Measurements from ENCODE around the gene BNC2. TPM values are rescaled to one million over a fixed set of nuclear protein-coding genes. Genes with fewer than 3 reads are reported as not detected.

BNC2 gene
- total RNA-seq, 2 experiments from 2014 or later: not detected

GRCh38 chr9:16611001-16611400, 259.5 kb downstream of the BNC2 start:
- ATAC-seq (ENCODE audit: poor library complexity) (no peak), DNase-seq (no peak)
- H3K9me3 Mint-ChIP-seq: peaks cover 2% of the 10 kb centered on the region
- H3K36me3 ChIP-seq (ENCODE audit: insufficient read depth, low read length): no peaks in the 10 kb centered on the region
- no peaks in the 10 kb centered on the region for H3K4me1 Mint-ChIP-seq (ENCODE audit: low read depth)
- ChIA-PET POLR2A (no interaction called here), CTCF (no interaction called here)
- peaks cover 0 to 8% of the 10 kb centered on the region in 2 experiments for H3K9me3 ChIP-seq (ENCODE audit: control insufficient read depth in 1 of 2, insufficient read depth in 1 of 2, low read length in 2 of 2)
- no peaks in the 10 kb centered on the region for H3K27me3 ChIP-seq (ENCODE audit: control insufficient read depth in 1 of 2, insufficient read depth in 2 of 2, low read length in 2 of 2)
- no peak overlapping the region for H3K27ac ChIP-seq (ENCODE audit: low read depth in 1 of 2, low read length in 2 of 2)
- no peak for TF ChIP-seq CTCF (IDR thresholded peaks at IDR 0.05)
- H3K36me3 Mint-ChIP-seq (ENCODE audit: low read depth): no peaks in the 10 kb centered on the region
- no peaks in the 10 kb centered on the region for H3K27me3 Mint-ChIP-seq
- no peak overlapping the region for H3K4me3 ChIP-seq (ENCODE audit: low read length)
- no peak overlapping the region for H3K27ac Mint-ChIP-seq
- H3K4me1 ChIP-seq (ENCODE audit: insufficient read depth, low read length): no peaks in the 10 kb centered on the region
- no peak overlapping the region for H3K4me3 Mint-ChIP-seq
- intact Hi-C loops (cut with DNase I, micrococcal nuclease): no loop called here

GRCh38 chr9:16610538-16610937, 259.9 kb downstream of the BNC2 start:
- H3K9me3 Mint-ChIP-seq: peaks cover 2% of the 10 kb centered on the region
- Histone ChIP-seq H3K27me3 (ENCODE audit: control insufficient read depth in 1 of 2, insufficient read depth in 2 of 2, low read length in 2 of 2) (no peaks in the 10 kb centered on the region), H3K4me1 (ENCODE audit: insufficient read depth, low read length) (no peaks in the 10 kb centered on the region), H3K4me3 (ENCODE audit: low read length) (no peak overlapping the region), H3K27ac (ENCODE audit: low read depth in 1 of 2, low read length in 2 of 2) (no peak overlapping the region), H3K9me3 (ENCODE audit: control insufficient read depth in 1 of 2, insufficient read depth in 1 of 2, low read length in 2 of 2) (peaks cover 0 to 8% of the 10 kb centered on the region in 2 experiments), H3K36me3 (ENCODE audit: insufficient read depth, low read length) (no peaks in the 10 kb centered on the region)
- no peak overlapping the region for H3K4me3 Mint-ChIP-seq
- no peaks in the 10 kb centered on the region for H3K4me1 Mint-ChIP-seq (ENCODE audit: low read depth)
- CTCF ChIA-PET: no interaction called here
- no peaks in the 10 kb centered on the region for H3K36me3 Mint-ChIP-seq (ENCODE audit: low read depth)
- POLR2A ChIA-PET: no interaction called here
- H3K27me3 Mint-ChIP-seq: no peaks in the 10 kb centered on the region
- H3K27ac Mint-ChIP-seq: no peak overlapping the region
- intact Hi-C loops (cut with DNase I, micrococcal nuclease): no loop called here
- TF ChIP-seq CTCF (IDR thresholded peaks at IDR 0.05): no peak
- DNase-seq (no peak), ATAC-seq (ENCODE audit: poor library complexity) (no peak)

- Histone ChIP-seq H3K4me3 (ENCODE audit: low read length) (no peak overlapping the region), H3K9me3 (ENCODE audit: control insufficient read depth in 1 of 2, insufficient read depth in 1 of 2, low read length in 2 of 2) (peaks cover 0 to 8% of the 10 kb centered on the region in 2 experiments), H3K4me1 (ENCODE audit: insufficient read depth, low read length) (no peaks in the 10 kb centered on the region), H3K27ac (ENCODE audit: low read depth in 1 of 2, low read length in 2 of 2) (no peak overlapping the region), H3K27me3 (ENCODE audit: control insufficient read depth in 1 of 2, insufficient read depth in 2 of 2, low read length in 2 of 2) (no peaks in the 10 kb centered on the region), H3K36me3 (ENCODE audit: insufficient read depth, low read length) (no peaks in the 10 kb centered on the region)
- Mint-ChIP-seq H3K27ac (no peak overlapping the region), H3K27me3 (no peaks in the 10 kb centered on the region), H3K9me3 (peaks cover 2% of the 10 kb centered on the region), H3K4me3 (no peak overlapping the region), H3K4me1 (ENCODE audit: low read depth) (no peaks in the 10 kb centered on the region), H3K36me3 (ENCODE audit: low read depth) (no peaks in the 10 kb centered on the region)
- no peak for TF ChIP-seq CTCF (IDR thresholded peaks at IDR 0.05)
- DNase-seq (no peak), ATAC-seq (ENCODE audit: poor library complexity) (no peak)
- POLR2A ChIA-PET: no interaction called here
- intact Hi-C loops (cut with DNase I, micrococcal nuclease): no loop called here
- CTCF ChIA-PET: no interaction called here
These were observed 261.6 kb downstream of the BNC2 start for GRCh38 chr9:16608906-16609305.
